Activated naive CD4-positive, alpha-beta T cell treated with anti-CD3 and anti-CD28 coated beads, Interleukin-2, amount 50 U/mL, for 72 hours (primary cell): ENCODE measurements around the gene KRTAP4-11. TPM values are rescaled to one million over a fixed set of nuclear protein-coding genes. Genes with fewer than 3 reads are reported as not detected.
"Not testable (repeated sequence)": the region's sequence is repeated elsewhere in the genome, so short reads cannot be mapped to it uniquely, and the experiment has no call there.

ENCODE experiments used
- ATAC-seq, 2 donors: fragments of 150-1000 bp; cut with Tn5 transposase; 2 replicates each; pipeline ENCODE4 v1.10.0; 2021; ENCODE audit warnings: mild to moderate bottlenecking in 2 of 2, moderate library complexity in 2 of 2
- DNase-seq, 2 donors: peaks; one replicate each; pipeline ENCODE4 v3.0.0; 2021 to 2022; ENCODE audit warnings: low spot score in 2 of 2
- H3K27ac Mint-ChIP-seq, 2 donors: one replicate each; pipeline ENCODE4 v1.8.0; 2022; ENCODE audit warnings: mild to moderate bottlenecking in 2 of 2, mixed read lengths in 2 of 2
- H3K36me3 Mint-ChIP-seq, 2 donors: one replicate each; pipeline ENCODE4 v1.8.0; 2022; ENCODE audit warnings: mixed read lengths in 2 of 2
- H3K9me3 Mint-ChIP-seq, 2 donors: one replicate each; pipeline ENCODE4 v1.8.0; 2022; ENCODE audit warnings: mixed read lengths in 2 of 2
- total RNA-seq, 2 donors: library from RNA; stranded (reverse); gene quantifications; one replicate each; pipeline ENCODE4 v1.2.3, GENCODE V29; 2022

KRTAP4-11 gene
- total RNA-seq, 2 donors from 2014 or later: not detected

- H3K27ac Mint-ChIP-seq, H3K36me3 Mint-ChIP-seq, DNase-seq, H3K9me3 Mint-ChIP-seq: not testable (repeated sequence)
- ATAC-seq: peak; percentile 51 to 89
These were observed 13.7 kb downstream of the KRTAP4-11 start for GRCh38 chr17:41104386-41105038.

GRCh38 chr17:41103896-41104295 lies 14.3 kb downstream of the KRTAP4-11 start:
- no peak for DNase-seq
- H3K27ac Mint-ChIP-seq: no peak overlapping the region
- ATAC-seq: no peak
- no peaks in the 10 kb centered on the region for H3K36me3 Mint-ChIP-seq
- H3K9me3 Mint-ChIP-seq: peaks cover 0 to 5% of the 10 kb centered on the region in 2 donors

GRCh38 chr17:41101586-41102259 lies 16.4 kb downstream of the KRTAP4-11 start, which contains the start of gene KRTAP4-16:
KRTAP4-16 (minus strand) TSS chr17:41102209; CDS start chr17:41102209, 0 bp downstream.
- no peaks in the 10 kb centered on the region for H3K36me3 Mint-ChIP-seq
- ATAC-seq (no peak), DNase-seq (no peak)
- no peaks in the 10 kb centered on the region for H3K9me3 Mint-ChIP-seq
- no peak within 1 kb of the TSS for H3K27ac Mint-ChIP-seq

GRCh38 chr17:41099682-41100480 lies 18.3 kb downstream of the KRTAP4-11 start:
- not testable (repeated sequence) for DNase-seq, ATAC-seq, H3K9me3 Mint-ChIP-seq, H3K36me3 Mint-ChIP-seq, H3K27ac Mint-ChIP-seq

GRCh38 chr17:41098481-41098880 lies 19.7 kb downstream of the KRTAP4-11 start:
- Mint-ChIP-seq H3K27ac (no peak overlapping the region), H3K9me3 (no peaks in the 10 kb centered on the region), H3K36me3 (no peaks in the 10 kb centered on the region)
- DNase-seq (no peak), ATAC-seq (no peak)

GRCh38 chr17:41098042-41098441 lies 20.1 kb downstream of the KRTAP4-11 start, which contains the start of gene KRTAP4-8:
KRTAP4-8 (minus strand) TSS chr17:41098142; CDS start chr17:41098084, 58 bp downstream.
- Mint-ChIP-seq H3K9me3 (no peaks in the 10 kb centered on the region), H3K27ac (peak within 1 kb of the TSS in 1 of 2 donors; percentile 85), H3K36me3 (no peaks in the 10 kb centered on the region)
- ATAC-seq: no peak
- DNase-seq: no peak

- DNase-seq (no peak), ATAC-seq (no peak)
- H3K36me3 Mint-ChIP-seq: no peaks in the 10 kb centered on the region
- H3K27ac Mint-ChIP-seq: no peak overlapping the region
- H3K9me3 Mint-ChIP-seq: no peaks in the 10 kb centered on the region
These were observed 22.1 kb downstream of the KRTAP4-11 start for GRCh38 chr17:41096055-41096454.

- DNase-seq, H3K27ac Mint-ChIP-seq, ATAC-seq, H3K36me3 Mint-ChIP-seq, H3K9me3 Mint-ChIP-seq: not testable (repeated sequence)
These were observed 29.3 kb downstream of the KRTAP4-11 start for GRCh38 chr17:41088760-41089352.

GRCh38 chr17:41084100-41084856 lies 33.9 kb downstream of the KRTAP4-11 start, which contains the start of gene KRTAP4-7:
KRTAP4-7 (plus strand) TSS chr17:41084150; CDS start chr17:41084207, 57 bp downstream.
- H3K27ac Mint-ChIP-seq: peak within 1 kb of the TSS in 1 of 2 donors; percentile 30
- not testable (repeated sequence) for DNase-seq, ATAC-seq, H3K9me3 Mint-ChIP-seq, H3K36me3 Mint-ChIP-seq

GRCh38 chr17:41083427-41083826 lies 34.7 kb downstream of the KRTAP4-11 start:
- not testable (repeated sequence) for H3K36me3 Mint-ChIP-seq, DNase-seq, H3K27ac Mint-ChIP-seq, H3K9me3 Mint-ChIP-seq
- ATAC-seq: peak; percentile 66 to 84

- no peak for ATAC-seq
- H3K27ac Mint-ChIP-seq: no peak overlapping the region
- no peaks in the 10 kb centered on the region for H3K9me3 Mint-ChIP-seq
- no peaks in the 10 kb centered on the region for H3K36me3 Mint-ChIP-seq
- no peak for DNase-seq
These were observed 35.5 kb downstream of the KRTAP4-11 start for GRCh38 chr17:41082626-41083025.

- H3K27ac Mint-ChIP-seq: no peak overlapping the region
- no peaks in the 10 kb centered on the region for H3K9me3 Mint-ChIP-seq
- no peak for DNase-seq
- no peak for ATAC-seq
- no peaks in the 10 kb centered on the region for H3K36me3 Mint-ChIP-seq
These were observed 41.4 kb downstream of the KRTAP4-11 start for GRCh38 chr17:41076788-41077187.

- DNase-seq: no peak
- H3K27ac Mint-ChIP-seq: no peak overlapping the region
- no peaks in the 10 kb centered on the region for H3K9me3 Mint-ChIP-seq
- ATAC-seq: no peak
- no peaks in the 10 kb centered on the region for H3K36me3 Mint-ChIP-seq
These were observed 44.5 kb downstream of the KRTAP4-11 start for GRCh38 chr17:41073676-41074075.

- ATAC-seq: no peak
- no peaks in the 10 kb centered on the region for H3K36me3 Mint-ChIP-seq
- H3K9me3 Mint-ChIP-seq: no peaks in the 10 kb centered on the region
These were observed 46.4 kb downstream of the KRTAP4-11 start for GRCh38 chr17:41071606-41072360.

GRCh38 chr17:41069031-41069430 lies 49.1 kb downstream of the KRTAP4-11 start:
- ATAC-seq: no peak
- no peak for DNase-seq
- H3K36me3 Mint-ChIP-seq: no peaks in the 10 kb centered on the region
- no peak overlapping the region for H3K27ac Mint-ChIP-seq
- no peaks in the 10 kb centered on the region for H3K9me3 Mint-ChIP-seq

More at GRCh38 chr17:41071606-41072360, 46.4 kb downstream of the KRTAP4-11 start:
- no peak for DNase-seq
- H3K27ac Mint-ChIP-seq: no peak overlapping the region
